NCI-H69 (cell line): Measurements from ENCODE around the gene ARL14EP.

ENCODE experiments used
- DNase-seq: peaks from one replicate; lab custom pipeline; 2025; lab: John Stamatoyannopoulos, UW

ARL14EP gene

DNA sequence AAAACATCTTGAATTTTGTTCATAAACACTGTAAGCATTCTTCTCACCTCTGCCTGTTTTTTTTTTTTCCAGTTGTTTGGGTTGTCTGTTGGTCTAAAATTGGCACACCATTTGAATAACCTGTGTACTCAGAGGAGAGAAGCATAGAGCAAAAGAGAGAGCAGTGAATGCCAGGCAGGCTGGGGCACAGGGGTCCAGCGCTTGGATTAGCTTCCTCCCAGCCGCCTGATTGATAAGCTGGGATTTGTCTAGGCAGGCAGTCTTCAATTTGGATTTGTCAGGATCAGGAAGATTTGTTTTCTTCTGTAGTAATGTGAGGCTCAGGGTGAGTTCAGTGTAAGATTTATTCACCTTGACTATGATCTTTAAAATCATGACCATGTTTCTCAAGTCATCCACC is 59.0 kb downstream of the ARL14EP start:
- DNase-seq: no peak
